ENCODE results near the gene TGFBR3L.
A peak's percentile ranks its signal among the peaks of the same experiment; 100 is the strongest.
"Not testable (repeated sequence)": the region's sequence is repeated elsewhere in the genome, so short reads cannot be mapped to it uniquely, and the experiment has no call there.

The TGFBR3L gene

DNA sequence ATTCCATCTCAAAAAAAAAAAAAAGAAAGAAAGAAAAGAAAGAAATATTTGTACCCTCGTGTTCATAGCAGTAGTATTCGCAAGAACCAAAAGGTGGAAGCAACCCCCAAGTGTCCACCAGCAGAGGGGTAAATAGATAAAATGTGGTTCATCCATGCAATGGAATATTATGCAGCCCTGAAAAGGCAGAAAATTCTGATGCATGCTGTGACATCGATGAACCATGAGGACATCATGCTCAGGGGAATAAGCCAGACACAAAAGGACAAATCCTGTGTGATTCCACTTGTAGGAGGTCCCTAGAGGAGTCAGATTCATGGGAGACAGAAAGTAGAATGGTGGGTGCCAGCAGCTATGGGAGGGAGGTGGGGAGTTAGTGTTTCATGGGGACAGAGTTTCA is 32.7 kb upstream of the TGFBR3L start:
- no peak for DNase-seq

DNA sequence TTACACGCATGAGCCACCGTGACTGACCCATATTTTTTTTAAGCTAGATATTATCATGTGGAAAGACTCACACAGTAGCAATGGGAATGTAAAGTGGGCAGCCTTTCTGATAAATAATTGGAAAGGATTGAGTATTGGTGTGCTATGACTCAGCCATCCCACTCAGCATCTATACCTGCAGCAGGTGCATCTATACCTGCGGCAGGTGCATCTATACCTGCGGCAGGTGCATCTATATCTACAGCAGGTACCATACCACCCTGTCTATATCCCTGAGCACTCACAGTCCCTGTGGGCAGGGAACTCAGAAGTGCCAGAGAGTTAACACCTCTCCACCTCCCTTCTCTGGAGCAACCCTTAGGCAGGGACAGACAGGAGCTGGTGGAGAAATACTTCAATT is 31.5 kb upstream of the TGFBR3L start:
- no peak for DNase-seq

DNA sequence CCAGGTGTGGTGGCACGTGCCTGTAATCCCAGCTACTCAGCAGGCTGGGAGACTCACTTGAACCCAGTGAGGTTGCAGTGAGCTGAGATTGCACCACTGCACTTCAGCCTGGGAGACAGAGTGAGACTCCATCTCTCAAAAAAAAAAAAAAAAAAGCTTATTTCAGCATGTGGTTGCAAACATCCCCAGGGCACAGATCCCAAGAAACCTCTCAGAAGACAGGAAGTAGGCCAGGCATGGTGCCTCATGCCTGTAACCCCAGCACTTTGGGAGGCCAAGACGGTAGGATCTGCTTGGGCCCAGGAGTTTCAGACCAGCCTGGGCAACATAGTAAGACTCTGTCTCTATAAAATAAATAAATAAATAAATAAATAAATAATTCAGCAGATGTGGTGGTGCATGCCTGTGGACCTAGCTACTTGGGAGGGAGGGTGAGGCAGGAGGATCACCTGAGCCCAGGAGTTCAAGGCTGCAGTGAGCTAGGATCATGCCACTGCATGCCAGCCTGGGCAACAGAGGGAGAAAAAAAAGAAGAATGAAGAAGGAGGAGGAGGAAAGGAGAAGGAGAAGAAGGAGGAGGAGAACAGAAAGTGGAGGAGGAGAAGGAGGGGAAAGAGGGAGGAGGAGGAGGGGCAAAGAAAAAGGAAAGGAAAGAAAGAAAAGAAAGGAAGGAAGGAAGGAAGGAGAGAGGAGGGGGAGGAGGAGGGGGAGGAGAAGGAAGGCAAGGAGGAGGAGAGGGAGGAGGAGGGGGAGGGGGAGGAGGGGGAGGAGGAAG is 30.6 kb upstream of the TGFBR3L start:
- DNase-seq: no peak

DNA sequence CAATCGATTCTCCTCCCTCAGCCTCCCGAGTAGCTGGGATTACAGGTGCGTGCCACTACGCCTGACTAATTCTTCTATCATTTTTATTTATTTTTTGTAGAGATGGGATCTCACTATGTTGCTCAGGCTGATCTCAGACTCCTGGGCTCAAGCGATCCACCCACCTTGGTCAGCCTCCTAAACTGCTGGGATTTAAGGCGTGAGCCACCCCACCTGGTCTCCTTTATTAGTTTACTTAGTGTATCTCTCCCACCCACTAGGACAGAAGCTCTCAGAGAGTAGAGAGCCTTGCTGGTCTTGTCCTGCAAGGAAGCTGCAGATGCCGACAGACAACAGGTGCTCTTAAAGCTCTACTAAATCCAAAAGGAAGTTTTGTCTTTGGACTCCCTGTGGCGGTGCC is 28.8 kb upstream of the TGFBR3L start:
- DNase-seq: no peak

DNA sequence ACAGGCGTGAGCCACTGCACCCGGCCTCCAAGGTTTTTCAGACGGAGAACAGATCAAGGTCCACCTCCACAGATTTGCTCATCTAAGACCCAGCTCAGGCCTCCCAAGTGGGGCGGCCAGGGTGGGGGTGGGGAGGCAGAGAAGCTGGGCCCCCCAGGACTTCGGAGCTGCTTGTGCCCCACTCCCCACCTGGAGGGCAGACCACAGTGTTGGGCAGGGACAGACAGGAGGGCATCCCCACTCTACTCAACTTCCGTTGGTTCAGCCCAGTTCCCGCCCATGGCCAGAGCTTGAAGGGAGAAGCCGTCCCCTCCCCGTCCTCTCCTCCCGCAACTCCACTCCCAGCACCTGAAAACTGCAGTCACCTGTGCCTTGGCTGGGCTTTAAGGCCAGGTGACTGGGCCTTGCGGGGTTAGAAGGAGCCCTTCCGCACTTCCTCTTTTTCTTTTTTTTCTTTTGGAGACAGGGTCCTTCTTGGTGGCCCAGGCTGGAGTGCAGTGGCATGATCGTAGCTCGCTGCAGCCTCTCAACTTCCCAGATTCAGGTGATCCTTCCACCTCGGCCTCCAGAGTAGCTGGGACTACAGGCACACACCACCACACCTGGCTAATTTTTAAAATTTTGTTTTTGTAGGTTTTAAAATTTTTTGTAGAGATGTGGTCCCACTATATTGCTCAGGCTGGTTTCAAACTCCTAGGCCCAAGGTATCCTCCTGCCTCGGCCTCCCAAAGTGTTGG is 27.1 kb upstream of the TGFBR3L start:
- no peak for DNase-seq

DNA sequence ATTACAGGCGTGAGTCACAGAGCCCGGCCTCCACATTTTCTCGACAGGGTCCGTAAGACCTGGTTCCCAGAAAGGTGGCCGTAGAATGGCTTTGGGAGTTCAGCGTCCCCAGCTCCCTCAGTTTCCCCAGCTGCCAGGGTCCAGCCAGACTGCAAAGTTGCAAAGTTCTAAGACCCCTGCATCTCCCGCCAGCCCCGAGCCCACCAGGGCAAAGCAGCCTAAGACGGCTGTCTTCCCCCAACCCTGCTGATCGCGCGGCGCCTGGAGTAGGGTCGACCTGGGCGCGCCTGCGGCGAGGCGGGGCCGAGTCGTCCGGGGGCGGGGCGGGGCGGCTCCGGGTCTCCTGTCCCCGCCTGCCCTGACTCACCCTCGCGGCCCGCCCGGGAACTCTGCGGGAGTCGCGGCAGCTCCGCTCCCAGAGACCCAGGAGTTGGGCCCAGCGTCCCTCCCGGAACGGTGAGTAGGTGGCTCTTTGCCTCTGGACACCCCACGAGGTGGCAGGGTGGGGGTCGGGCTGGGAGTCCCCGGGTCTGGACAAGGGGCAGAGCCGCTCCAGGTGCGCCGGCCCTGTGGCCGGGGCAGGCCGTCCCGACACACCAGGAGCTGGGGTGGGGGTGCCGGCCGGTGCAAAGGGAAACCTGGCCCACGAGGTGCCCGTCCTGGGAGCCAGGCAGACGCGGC is 26.3 kb upstream of the TGFBR3L start, which contains the start of gene LRRC8E:
Gene LRRC8E, plus strand, starts transcription at position 366 of the 681 bp plus-strand sequence. CDS start 7,094 bp downstream, outside the sequence.
- DNase-seq: peak; percentile 48

DNA sequence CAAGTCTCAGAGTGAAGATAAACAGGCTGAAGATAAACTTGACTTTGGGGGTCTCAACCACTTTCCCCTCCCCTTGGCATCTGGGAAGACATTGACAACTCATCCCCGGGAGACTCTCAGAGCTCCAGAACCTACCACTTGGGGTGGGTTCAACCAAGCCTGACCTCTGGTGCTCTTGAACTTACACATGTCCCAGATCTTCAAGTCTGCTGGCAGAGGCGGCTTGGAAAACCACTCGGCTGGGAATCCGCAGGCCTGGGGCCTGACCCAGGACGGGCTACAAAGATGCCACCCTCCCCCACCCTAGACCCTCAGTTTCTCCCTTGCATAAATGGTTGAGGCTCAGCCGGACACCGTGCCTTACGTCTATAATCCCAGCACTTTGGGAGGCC is 25.8 kb upstream of the TGFBR3L start:
- DNase-seq: no peak

DNA sequence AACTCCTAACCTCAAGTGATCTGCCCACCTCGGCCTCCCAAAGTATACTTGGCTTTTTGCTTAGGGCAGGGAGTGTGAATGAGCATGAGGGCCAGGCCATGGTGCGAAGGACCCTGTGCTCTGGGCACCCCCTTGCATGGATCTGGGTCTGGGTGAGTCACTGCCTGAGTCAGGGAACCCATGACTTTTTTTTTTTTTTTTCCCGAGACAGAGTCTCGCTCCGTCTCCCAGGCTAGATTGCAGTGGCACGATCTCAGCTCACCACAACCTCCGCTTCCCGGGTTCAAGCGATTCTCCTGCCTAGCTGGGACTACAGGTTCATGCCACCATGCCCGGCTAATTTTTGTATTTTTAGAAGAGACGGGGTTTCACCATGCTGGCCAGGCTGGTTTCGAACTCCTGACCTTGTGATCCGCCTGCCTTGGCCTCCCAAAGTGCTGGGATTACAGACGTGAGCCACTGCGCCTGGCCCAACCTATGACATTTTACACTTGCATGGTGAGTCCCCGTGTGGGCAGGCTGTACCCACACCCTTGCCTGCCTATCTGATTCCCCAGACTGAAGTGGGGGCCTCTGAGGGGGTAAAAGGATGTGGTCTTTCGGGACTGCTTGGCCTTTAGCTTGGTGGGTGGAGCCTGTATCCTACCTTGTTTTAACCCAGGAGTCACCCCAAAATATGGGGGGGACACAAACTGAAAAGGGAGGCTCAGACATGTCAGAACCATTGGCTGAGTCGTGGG is 21.1 kb upstream of the TGFBR3L start:
- not testable (repeated sequence) for DNase-seq

DNA sequence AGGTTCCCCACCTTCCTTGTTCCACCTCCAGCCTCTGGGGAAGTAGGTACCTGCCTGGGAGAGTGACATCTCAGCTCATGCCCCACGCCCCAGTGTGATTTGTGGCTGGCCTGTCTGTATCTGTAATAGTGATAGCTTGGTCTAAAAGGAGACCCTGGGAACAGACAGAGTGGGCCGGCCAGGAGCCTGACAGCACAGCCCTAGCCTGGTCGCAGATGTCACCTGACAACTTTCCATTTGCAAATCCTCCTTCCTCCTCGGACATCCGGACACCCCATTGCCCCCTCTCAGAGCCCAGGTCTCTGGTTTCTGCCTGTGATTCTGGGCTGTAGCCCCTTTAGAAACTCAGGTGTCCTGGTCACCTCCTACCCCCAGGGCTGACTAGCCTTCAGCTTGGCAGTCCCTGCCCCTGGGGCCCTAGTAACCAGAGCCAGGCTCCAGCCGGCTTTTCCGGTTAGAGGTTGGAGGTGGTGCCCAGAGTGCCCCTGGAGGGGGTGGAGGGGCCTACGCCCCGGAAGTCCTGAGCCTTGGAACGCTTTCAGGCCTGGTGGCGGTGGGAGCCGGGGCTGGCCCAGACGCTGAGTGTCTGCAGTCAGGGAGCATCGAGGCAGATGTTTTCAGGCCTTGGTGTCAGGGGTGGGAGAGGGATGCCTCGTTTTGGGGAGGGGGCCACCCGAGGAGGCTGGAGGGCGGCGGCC is 19.9 kb upstream of the TGFBR3L start:
- no peak for DNase-seq

DNA sequence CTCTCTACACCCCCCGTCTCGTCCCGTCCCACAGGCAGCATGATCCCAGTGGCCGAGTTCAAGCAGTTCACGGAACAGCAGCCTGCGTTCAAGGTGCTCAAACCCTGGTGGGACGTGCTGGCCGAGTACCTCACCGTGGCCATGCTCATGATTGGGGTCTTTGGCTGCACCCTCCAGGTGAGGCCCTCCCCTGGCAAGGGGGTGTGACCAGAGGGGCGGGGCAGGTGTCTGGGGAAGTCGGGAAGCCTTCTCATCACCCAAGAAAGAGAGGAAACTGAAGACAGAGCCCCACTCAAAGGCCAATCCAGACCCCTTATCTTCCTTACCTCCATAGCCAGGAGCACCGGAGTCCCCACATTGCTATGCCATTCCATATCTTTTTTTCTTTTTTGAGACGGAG is 19.1 kb upstream of the TGFBR3L start:
- no peak for DNase-seq

DNA sequence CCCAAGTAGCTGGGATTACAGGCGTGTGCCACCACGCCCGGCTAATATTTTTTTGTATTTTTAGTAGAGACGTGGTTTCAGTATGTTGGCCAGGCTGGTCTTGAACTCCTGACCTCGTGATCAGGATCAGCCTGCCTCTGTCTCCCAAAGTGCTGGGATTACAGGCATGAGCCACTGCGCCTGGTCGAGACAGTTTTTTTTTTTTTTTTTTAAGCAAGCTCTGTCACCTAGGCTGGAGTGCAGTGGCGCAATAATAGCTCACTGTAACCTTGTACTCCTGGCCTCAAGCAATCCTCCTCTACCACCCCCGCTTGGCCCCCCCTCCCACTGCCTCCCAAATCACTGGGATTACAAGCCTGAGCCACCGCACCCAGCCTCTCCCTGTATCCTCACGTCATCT is 17.3 kb upstream of the TGFBR3L start:
- DNase-seq: no peak

DNA sequence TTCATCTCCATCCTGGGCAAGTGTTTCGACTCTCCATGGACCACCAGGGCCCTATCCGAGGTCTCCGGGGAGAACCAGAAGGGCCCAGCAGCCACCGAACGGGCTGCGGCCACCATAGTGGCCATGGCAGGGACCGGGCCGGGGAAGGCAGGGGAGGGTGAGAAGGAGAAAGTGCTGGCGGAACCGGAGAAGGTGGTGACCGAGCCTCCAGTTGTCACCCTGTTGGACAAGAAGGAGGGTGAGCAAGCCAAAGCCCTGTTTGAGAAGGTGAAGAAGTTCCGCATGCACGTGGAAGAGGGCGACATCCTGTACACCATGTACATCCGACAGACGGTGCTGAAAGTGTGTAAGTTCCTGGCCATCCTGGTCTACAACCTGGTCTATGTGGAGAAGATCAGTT is 15.7 kb upstream of the TGFBR3L start:
- no peak for DNase-seq

DNA sequence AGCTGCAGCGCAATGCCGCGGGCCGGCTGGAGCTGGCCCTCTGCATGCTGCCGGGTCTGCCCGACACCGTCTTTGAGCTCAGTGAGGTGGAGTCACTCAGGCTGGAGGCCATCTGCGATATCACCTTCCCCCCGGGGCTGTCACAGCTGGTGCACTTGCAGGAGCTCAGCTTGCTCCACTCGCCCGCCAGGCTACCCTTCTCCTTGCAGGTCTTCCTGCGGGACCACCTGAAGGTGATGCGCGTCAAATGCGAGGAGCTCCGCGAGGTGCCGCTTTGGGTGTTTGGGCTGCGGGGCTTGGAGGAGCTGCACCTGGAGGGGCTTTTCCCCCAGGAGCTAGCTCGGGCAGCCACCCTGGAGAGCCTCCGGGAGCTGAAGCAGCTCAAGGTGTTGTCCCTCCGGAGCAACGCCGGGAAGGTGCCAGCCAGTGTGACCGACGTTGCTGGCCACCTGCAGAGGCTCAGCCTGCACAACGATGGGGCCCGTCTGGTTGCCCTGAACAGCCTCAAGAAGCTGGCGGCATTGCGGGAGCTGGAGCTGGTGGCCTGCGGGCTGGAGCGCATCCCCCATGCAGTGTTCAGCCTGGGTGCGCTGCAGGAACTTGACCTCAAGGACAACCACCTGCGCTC is 14.8 kb upstream of the TGFBR3L start:
- DNase-seq: no peak

DNA sequence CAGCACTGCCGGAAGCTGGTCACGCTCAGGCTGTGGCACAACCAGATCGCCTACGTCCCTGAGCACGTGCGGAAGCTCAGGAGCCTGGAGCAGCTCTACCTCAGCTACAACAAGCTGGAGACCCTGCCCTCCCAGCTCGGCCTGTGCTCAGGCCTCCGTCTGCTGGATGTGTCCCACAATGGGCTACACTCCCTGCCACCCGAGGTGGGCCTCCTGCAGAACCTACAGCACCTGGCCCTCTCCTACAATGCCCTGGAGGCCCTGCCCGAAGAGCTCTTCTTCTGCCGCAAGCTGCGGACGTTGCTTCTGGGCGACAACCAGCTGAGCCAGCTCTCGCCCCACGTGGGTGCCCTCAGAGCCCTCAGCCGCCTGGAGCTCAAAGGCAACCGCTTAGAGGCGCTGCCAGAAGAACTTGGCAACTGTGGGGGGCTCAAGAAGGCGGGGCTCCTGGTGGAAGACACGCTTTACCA is 14.2 kb upstream of the TGFBR3L start:
- DNase-seq: no peak

DNA sequence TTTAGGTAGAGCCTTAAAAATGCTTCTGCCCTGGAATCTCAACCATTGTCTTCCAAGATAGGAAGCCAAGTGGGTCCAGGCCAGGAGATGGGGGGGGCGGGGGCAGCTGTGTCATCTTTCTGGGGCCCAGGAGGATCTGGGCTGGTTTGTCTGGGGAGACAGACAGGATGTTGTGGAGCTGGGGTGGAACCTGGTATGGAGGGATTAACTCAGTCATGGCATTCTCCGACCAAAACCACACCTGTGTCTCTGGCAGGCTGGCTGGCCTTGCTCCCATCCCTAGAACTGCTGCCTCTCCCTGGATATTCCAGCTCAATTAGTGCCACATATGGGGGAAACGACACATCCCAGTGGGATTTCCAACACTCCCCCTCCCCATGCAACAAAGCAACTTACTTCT is 13.7 kb upstream of the TGFBR3L start:
- DNase-seq: no peak

DNA sequence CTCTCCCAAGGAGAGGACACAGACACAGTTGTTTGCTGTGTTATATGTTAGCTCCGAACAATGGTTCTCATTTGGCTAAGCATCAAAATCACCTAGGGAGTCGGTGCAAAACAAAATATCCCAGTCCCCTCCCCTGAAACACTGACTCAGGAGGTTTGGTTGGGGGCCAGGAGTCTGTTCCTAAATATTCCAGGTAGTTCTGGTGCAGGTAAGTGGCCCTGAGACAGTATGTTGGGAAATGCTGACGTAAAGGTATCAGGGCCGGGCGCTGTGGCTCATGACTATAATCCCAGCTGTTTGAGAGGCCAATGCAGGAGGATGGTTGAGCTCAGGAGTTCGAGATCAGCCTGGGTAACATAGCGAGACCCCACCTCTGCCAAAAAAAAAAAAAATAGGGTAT is 13.3 kb upstream of the TGFBR3L start:
- no peak for DNase-seq

DNA sequence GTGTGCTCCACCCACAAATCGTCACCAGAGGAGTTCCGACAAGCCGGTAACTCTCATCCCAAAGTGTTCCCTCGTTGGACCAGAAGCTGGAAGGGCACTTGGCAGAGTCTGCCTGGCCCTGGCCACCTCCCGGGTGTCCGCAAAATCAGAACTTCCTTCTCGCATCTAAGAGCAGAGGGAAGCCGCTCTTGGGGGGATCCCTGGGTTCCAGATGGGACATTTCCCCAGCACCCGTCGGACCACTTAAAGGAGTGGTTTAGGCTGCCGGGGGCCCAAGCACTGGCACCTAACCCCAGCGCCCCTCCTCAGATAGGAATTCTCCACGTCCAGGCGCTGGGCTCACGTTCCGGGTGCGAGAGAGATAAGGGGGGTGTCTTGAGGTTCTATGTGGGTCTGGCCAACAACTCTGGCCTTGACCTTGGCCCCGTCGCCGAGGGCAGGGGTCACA is 11.8 kb upstream of the TGFBR3L start:
- DNase-seq: no peak

DNA sequence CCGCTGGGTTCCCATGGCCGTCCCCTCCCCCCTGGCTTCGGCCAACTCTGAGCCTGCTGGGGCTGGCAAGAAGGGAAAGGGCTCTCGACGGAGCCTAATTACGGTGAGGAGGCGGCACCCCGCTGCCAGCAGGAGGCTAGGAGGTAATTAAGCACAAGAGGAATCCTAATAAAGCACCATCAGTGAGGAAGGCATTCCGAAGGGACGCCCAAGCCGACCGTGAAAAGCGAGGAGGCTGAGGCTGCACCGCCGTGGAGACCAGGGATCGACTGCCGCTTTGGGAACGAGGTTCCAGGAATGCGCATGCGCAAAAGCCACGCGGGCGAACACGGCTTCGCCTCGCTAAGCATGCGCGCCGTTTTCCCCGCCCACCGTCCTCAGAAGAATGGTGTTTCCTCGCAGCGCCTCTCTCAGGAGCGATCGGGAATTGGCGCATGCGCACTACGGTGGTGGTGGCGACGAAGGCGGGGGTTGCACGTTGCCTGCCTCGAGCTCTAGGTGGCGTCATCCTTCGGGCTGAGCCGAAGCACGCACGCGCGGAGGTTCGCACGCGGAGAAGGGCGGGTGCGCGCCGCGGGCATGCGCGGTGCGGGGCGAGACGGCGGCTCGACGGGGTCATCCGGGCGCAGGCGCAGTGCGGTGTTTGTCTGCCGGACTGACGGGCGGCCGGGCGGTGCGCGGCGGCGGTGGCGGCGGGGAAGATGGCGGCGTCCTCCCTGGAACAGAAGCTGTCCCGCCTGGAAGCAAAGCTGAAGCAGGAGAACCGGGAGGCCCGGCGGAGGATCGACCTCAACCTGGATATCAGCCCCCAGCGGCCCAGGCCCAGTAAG is 11.2 kb upstream of the TGFBR3L start, which contains the start of gene MAP2K7:
Gene MAP2K7, plus strand, starts transcription at position 634 of the 830 bp plus-strand sequence. Its CDS starts 68 bp downstream, at position 702.
- DNase-seq: peak; percentile 100

DNA sequence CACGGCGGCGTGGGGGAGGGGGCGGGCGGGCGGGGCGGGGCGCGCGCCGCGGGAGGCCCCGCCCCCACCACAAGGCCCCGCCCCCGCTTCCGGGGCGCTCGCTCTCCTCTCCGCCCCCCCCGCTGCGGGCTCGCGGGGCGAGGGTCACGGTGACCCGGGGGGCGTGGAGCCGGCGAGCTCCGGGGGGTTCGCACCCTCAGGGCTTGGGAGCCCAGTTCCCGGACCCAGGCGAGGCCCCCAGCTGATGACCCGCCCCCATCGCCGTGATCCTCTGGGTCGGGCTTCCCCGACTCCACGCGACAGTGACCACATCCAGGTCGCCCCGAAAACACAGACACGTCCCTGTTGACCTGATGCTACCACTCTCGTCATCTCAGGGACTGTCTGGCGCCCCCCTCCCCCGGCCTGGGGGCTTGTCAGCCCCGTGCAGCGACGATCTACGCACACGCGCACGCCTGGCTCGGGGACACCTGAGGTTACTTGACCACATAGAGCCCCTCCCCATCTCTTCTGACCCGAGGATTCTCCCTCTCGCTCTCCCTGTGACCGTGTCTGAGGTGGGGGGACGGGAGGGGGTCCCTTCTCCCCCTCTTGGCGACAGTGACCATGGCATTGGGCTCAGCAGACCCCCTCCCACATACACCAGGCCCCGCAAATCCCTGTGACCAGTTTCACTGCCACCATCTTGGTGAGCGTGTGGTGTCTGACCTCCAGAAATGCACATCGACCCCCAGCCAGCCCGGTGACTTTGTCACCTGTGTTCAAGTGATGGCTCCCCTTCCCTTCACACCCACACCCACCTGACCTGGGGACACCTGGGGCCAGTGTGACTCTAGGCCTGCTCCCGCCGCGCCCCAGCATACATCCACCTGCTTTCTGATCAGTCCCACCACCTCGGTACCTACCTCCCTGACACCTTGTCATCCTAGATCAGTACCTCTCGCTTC is 10.3 kb upstream of the TGFBR3L start:
- peak; percentile 65 for DNase-seq
